ENCODE results near the gene LIME1. TPM values are rescaled to one million over a fixed set of nuclear protein-coding genes. Genes with fewer than 3 reads are reported as not detected.

The LIME1 gene
- total and polyA plus RNA-seq, 2 of the 4 experiments (the other 2 are of a cell fraction), result 0.36 to 7.8 TPM

DNA sequence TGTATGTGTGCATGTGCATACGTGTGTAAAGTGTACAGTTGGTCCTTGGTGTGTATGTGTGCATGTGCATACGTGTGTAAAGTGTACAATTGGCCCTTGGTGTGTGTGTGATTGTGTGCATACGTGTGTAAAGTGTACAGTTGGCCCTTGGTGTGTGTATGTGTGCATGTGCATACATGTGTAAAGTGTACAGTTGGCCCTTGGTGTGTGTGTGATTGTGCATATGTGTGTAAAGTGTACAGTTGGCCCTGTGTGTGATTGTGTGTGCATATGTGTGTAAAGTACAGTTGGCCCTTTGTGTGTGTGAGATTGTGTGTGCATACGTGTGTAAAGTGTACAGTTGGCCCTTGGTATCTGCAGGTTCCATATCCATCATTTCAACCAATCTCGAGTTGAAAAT is 5.1 kb upstream of the LIME1 start:
- no peak overlapping the region for H3K4me3 ChIP-seq (ENCODE audit: insufficient read depth, low read depth, low read length)
- CTCF ChIA-PET, result no interaction called here
- no peak overlapping the region for H3K4me2 ChIP-seq (ENCODE audit: low read depth, low read length)
- H3K4ac ChIP-seq (ENCODE audit: low read depth, low read length), result no peak overlapping the region
- no peak overlapping the region for H2AK5ac ChIP-seq (ENCODE audit: low read depth, low read length)
- no peak overlapping the region for H3K56ac ChIP-seq (ENCODE audit: extremely low read depth, insufficient read depth, low read length)
- H3K23ac ChIP-seq (ENCODE audit: low read depth, low read length), result no peak overlapping the region
- H3K18ac ChIP-seq (ENCODE audit: low read depth, low read length), result no peak overlapping the region
- dilution Hi-C loops (cut with HindIII; ENCODE audit: low sequenced_read_pairs, unreplicated experiment), result no loop called here
- H3K27ac ChIP-seq (ENCODE audit: insufficient read depth, low read length), result no peak overlapping the region
- intact Hi-C loops (cut with micrococcal nuclease), result no loop called here
- 67% methylated on average over 2 of the region's 5 CpGs; no CpG with 5 or more reads in 1 of the 2 experiments for WGBS, 2 experiments (ENCODE audit: extremely low coverage in 2 of 2, insufficient read length in 1 of 2)
- BruUV-seq (replicated peaks), result no TSS peak
- peaks cover 19% of the 10 kb centered on the region for H3K9me1 ChIP-seq (ENCODE audit: insufficient read depth, low read length)
- peaks cover 42% of the 10 kb centered on the region for H3K36me3 ChIP-seq (ENCODE audit: control insufficient read depth, insufficient read depth, low read length)
- no peak overlapping the region for H2BK20ac ChIP-seq (ENCODE audit: low read depth, low read length)
- no peak overlapping the region for H2BK15ac ChIP-seq (ENCODE audit: low read depth, low read length)
- H3K4me1 ChIP-seq (ENCODE audit: control insufficient read depth, insufficient read depth, low read length), result peaks cover 3% of the 10 kb centered on the region; the same call in 1 of the 2 replicates
- no peaks in the 10 kb centered on the region for H3K27me3 ChIP-seq (ENCODE audit: control insufficient read depth, insufficient read depth, low read length)
- no peak overlapping the region for H4K8ac ChIP-seq (ENCODE audit: low read depth in 2 of 2, low read length in 2 of 2)
- no peak overlapping the region for H3K9ac ChIP-seq (ENCODE audit: low read depth, low read length)
- H4K5ac ChIP-seq (ENCODE audit: low read depth, low read length), result no peak overlapping the region
- H3K14ac ChIP-seq (replicated peaks; ENCODE audit: low read depth, low read length), result no peak overlapping the region
- POLR2A ChIA-PET (ENCODE audit: unreplicated experiment), result no interaction called here
- ATAC-seq (ENCODE audit: low read depth), result no peak
- H2BK120ac ChIP-seq (ENCODE audit: low read depth, low read length), result no peak overlapping the region
- H4K20me1 ChIP-seq (ENCODE audit: insufficient read depth, low read length), result peaks cover 38% of the 10 kb centered on the region
- in situ Hi-C loops (cut with MboI; ENCODE audit: low sequenced_read_pairs), result no loop called here
- H4K91ac ChIP-seq (ENCODE audit: insufficient read depth, low read depth, low read length), result no peak overlapping the region
- no peak for DNase-seq
- no peak overlapping the region for H2AFZ ChIP-seq (replicated peaks; ENCODE audit: low read length, poor library complexity)
- no peak for TF ChIP-seq MAZ (IDR thresholded peaks at IDR 0.05; ENCODE audit: borderline replicate concordance, low read depth, low read length)
- TF ChIP-seq, protein P1, sequence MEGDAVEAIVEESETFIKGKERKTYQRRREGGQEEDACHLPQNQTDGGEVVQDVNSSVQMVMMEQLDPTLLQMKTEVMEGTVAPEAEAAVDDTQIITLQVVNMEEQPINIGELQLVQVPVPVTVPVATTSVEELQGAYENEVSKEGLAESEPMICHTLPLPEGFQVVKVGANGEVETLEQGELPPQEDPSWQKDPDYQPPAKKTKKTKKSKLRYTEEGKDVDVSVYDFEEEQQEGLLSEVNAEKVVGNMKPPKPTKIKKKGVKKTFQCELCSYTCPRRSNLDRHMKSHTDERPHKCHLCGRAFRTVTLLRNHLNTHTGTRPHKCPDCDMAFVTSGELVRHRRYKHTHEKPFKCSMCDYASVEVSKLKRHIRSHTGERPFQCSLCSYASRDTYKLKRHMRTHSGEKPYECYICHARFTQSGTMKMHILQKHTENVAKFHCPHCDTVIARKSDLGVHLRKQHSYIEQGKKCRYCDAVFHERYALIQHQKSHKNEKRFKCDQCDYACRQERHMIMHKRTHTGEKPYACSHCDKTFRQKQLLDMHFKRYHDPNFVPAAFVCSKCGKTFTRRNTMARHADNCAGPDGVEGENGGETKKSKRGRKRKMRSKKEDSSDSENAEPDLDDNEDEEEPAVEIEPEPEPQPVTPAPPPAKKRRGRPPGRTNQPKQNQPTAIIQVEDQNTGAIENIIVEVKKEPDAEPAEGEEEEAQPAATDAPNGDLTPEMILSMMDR (conservative IDR thresholded peaks at IDR 0.05; ENCODE audit: low read depth, low read length), result no peak
- no peak for TF ChIP-seq SMC3 (IDR thresholded peaks at IDR 0.05; ENCODE audit: low read depth, low read length)
- no peak for TF ChIP-seq MXI1 (IDR thresholded peaks at IDR 0.05; ENCODE audit: borderline replicate concordance, low read depth, low read length)
- no peak for TF ChIP-seq FOS (IDR thresholded peaks at IDR 0.05; ENCODE audit: low read depth, low read length)
- TF ChIP-seq CHD1 (IDR thresholded peaks at IDR 0.05; ENCODE audit: low read depth, low read length), result no peak
- no peak for TF ChIP-seq CEBPB (IDR thresholded peaks at IDR 0.05; ENCODE audit: low read depth, low read length)
- TF ChIP-seq RFX5 (IDR thresholded peaks at IDR 0.05; ENCODE audit: low read depth, low read length), result no peak
- no peak for TF ChIP-seq RAD21 (IDR thresholded peaks at IDR 0.05; ENCODE audit: low read length)
- no peak for TF ChIP-seq POLR2A (IDR thresholded peaks at IDR 0.05; ENCODE audit: low read depth, low read length)
- no peak for TF ChIP-seq NFE2L2 (IDR thresholded peaks at IDR 0.05; ENCODE audit: low read depth, low read length)
- TF ChIP-seq RCOR1 (IDR thresholded peaks at IDR 0.05; ENCODE audit: insufficient replicate concordance, low read length), result no peak
- TF ChIP-seq USF2 (IDR thresholded peaks at IDR 0.05; ENCODE audit: low read depth, low read length), result no peak
- no peak for TF ChIP-seq ELK1 (IDR thresholded peaks at IDR 0.05; ENCODE audit: borderline replicate concordance, low read depth, low read length)
- no peak for TF ChIP-seq BHLHE40 (IDR thresholded peaks at IDR 0.05; ENCODE audit: low read depth, low read length)
- H2AK9ac ChIP-seq (replicated peaks; ENCODE audit: low read depth, low read length, poor library complexity), result no peak overlapping the region
- H3K79me1 ChIP-seq (ENCODE audit: low read depth in 1 of 2, low read length in 2 of 2), result peaks cover 29 to 76% of the 10 kb centered on the region in 2 experiments
- no peak overlapping the region for H2BK5ac ChIP-seq (ENCODE audit: low read depth, low read length, poor library complexity, severe bottlenecking)
- no peaks in the 10 kb centered on the region for H3K9me3 ChIP-seq (ENCODE audit: control insufficient read depth, insufficient read depth, low read length)

Data from IMR-90 (cell line).